Glomerular visceral epithelial cell (primary cell): ENCODE results near the gene PTBP3.
A peak's percentile ranks its signal among the peaks of the same experiment; 100 is the strongest.
"Not testable (repeated sequence)": the region's sequence is repeated elsewhere in the genome, so short reads cannot be mapped to it uniquely, and the experiment has no call there.

ENCODE experiments used
- DNase-seq: peaks from one replicate; pipeline ENCODE4 v3.0.0-alpha.2; 2016; ENCODE audit errors: extremely low spot score

The PTBP3 gene

DNA sequence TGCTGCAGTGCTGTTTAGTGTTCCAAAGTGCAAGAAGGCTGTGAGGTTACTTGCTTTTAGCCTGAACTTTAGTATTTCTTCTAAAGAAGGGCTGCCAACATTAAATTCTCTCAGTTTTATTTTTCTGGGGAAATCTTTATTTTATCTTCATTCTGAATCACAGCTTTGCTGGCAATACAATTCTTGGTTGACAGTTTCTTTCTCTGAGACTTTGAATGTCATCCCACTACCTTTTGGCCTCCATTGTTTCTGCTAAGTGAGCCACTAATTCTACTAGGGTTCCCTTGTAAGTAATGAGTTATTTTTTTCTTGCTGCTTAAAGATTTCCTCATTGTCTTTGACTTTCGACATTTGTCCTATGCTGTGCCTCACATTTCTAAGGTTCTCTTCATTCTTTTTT is 126.0 kb downstream of the PTBP3 start:
- no peak for DNase-seq

GRCh38 chr9:112203536-112203935 is 129.9 kb downstream of the PTBP3 start:
- DNase-seq: peak; percentile 60

GRCh38 chr9:112200711-112201110 is 132.7 kb downstream of the PTBP3 start:
- no peak for DNase-seq

- peak; percentile 46 for DNase-seq
Measured at GRCh38 chr9:112198646-112199045, 134.8 kb downstream of the PTBP3 start.

DNA sequence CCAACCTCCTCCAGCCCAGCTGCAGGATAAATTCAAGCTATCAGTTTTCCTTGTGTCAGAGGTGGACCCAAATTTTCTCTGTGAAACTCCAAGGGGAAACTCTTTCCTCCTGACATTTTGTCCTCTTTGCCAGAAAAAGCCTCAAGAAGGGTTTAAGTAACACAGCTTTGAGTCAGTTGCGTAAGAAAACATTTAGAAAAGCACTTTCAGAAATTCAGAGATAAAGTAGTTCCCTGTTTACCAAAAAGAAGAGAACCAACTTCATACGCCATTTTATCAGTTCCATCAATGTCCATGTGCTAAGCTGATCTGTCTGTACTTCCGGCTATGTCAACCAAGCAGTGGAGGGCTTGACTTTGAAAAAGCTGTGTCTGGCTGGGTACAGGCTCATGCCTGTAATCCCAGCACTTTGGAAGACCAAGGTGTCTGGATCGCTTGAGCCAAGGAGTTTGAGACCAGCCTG is 138.4 kb downstream of the PTBP3 start:
- DNase-seq: no peak

DNA sequence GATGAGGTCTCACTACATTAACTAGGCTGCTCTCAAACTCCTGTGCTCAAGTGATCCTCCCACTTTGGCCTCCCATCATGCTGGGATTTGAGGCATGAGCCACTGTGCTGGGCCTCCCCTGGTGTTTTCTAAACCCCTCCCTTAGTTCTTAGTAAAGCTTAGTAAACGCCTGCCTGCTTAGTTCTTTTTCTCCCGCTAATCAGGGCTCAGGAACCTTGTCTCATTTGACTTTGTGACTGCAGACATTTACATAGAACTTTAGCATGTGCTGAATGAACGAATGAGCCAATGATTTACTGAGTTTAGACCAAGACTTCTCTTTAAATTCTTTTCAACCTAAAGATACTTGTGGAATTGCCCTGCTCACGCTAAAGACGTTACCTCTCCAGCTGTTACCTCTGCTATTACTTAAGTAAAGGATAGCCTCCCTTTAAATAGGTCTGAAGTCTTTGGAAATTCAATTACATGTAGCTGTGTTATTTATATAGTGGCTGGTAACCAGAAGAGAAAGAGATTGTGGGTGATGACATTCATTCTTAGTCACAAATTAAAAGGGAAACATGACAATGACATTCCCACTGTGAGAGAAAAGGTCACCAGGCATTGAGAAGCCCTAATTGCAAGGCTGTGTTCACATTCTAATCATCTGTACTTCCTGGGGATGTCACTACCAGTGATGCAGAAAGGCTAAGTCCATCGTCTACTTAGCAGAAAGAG is 139.7 kb downstream of the PTBP3 start:
- DNase-seq: no peak

DNA sequence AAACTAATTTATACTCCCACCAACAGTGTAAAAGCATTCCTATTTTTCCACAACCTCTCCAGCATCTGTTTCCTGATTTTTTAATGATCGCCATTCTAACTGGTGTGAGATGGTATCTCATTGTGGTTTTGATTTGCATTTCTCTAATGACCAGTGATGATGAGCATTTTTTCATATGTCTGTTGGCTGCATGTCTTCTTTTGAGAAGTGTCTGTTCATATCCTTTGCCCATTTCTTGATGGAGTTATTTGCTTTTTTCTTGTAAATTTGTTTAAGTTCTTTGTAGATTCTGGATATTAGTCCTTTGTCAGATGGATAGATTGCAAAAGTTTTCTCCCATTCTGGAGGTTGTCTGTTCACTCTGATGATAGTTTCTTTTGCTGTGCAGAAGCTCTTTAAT is 143.1 kb downstream of the PTBP3 start:
- DNase-seq: not testable (repeated sequence)

DNA sequence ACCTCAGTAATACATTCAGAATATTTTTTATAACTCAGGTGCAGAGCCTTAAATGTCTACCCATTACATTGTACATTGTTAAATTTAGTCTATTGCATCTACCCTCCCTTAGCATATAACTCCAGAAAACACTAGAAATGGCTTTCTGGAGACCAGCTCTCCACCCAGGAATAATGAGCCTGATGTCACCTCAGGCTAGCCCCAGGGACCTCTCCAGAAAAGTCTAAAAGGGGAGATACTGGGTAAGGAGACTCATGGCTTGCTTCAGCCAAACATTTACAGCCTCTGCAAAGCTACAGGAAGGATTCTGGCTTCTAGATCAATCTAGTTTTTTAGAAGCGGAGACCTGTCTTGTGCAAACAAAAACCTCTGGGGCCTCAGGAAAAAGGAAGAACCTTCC is 144.5 kb downstream of the PTBP3 start:
- no peak for DNase-seq

GRCh38 chr9:112187404-112187803 is 146.0 kb downstream of the PTBP3 start:
- no peak for DNase-seq

- DNase-seq: no peak
Measured at GRCh38 chr9:112186695-112187094, 146.7 kb downstream of the PTBP3 start.

DNA sequence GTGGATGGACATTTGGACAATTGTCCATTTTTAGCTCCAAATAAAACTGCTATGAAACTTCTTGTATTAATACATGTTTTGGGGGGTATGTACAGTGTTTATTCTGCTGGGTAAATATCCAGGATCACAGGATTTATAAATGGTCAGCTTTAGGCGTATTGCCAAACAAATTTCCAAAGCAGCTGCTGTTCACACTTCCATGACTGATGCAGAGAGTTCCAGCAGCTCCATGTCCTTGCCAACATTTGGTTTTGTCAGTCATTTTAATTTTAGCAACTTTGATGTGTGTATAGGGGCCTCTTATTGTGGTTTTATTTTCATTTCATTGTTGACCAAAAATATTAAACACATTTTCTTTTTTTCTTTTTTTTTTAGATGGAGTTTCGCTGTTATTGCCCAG is 148.5 kb downstream of the PTBP3 start:
- no peak for DNase-seq

- no peak for DNase-seq
Measured at GRCh38 chr9:112184221-112184620, 149.2 kb downstream of the PTBP3 start.

GRCh38 chr9:112180387-112180881 is 153.0 kb downstream of the PTBP3 start:
- peak; percentile 34 for DNase-seq

- DNase-seq: no peak
Measured at GRCh38 chr9:112179816-112180215, 153.6 kb downstream of the PTBP3 start.

GRCh38 chr9:112176524-112176923 is 156.9 kb downstream of the PTBP3 start:
- DNase-seq: no peak

DNA sequence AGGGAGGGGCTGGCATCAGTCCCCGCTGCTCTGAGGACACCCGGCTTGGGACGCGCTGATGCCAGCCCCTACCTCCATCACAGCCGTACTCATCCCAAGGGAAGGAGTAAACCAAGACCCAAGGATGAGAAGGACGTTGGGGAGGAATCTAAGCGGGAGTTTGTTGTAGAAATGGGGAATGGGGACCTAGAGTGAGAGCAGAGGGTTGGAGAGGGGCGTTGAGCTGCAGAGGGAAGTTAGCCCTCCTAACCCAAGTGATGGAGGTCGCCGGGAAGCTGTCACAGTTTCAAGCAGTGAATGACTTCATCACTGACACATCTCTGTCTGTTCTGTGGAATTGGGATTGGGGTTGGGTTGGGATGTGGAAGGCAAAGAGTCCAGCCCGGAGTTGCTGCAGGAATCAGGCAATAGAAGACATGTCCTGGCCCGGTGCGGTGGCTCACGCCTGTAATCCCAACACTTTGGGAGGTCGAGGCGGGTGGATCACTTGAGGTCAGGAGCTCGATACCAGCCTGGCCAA is 157.6 kb downstream of the PTBP3 start:
- no peak for DNase-seq

DNA sequence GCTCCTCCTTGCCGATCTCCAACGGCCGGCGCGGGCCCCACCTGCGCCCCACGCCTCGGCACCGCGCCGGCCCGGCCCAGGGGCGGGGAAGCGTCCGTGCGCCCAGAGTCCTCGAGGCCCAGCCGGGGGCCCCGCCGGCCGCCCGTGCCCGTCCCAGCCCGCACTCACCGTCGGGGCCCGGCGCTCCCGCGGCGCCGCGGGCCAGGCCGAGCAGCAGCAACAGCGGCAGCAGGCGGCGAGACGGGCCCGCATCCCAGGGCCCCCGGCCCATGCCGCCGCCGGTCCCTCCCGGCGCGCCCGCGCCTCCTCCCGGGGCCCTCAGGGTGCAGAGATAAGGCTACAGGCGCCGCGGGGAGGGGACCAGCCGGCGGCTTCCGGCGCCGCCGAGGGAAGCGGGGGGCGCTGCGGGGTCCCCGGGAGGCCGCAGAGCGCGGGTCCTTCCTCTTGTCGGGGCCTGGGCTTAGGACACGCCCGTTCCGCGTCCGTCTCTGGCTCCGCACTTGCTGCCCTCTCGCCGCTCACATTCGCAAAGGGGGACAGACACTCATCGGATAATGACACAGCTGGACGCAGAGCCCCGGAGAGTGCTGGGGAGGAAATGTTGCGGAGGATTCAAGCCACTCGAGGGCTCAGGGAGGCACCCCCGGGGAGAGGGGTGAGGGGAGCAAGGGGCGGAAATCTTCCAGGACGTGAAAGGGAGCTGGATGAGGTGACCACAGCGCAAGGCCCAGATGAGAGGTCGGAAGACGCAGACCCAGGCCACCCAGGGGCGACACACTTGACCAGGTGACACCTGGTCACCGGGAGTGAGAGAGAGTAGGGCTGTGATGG is 158.2 kb downstream of the PTBP3 start, which contains the start of gene SUSD1:
SUSD1 (minus strand) TSS at position 333 of the 831 bp plus-strand sequence; CDS start at position 271, 62 bp downstream.
- DNase-seq: peak; percentile 28

GRCh38 chr9:112174222-112174964 is 159.0 kb downstream of the PTBP3 start:
- peak; percentile 74 for DNase-seq

GRCh38 chr9:112173489-112174221 is 159.8 kb downstream of the PTBP3 start:
- DNase-seq: no peak

GRCh38 chr9:112170968-112171367 is 162.5 kb downstream of the PTBP3 start:
- no peak for DNase-seq

DNA sequence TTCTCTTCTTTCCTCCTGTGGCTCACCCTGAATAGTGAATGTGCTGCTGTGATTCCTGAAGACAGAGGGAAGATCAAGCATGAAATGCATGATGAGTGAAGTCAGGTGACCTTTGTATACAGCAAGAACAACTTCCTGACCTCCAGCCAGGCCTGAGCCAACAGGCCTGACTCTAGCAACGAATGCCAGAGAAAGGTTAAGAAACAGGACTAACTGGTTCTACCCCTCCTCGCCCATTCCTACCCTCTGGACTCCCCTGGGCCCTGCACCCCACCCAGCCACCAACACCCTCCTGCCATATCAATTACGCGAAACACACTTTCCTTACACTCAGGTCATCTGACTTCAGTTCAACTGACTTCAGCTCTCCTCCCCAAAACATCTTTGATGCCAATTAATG is 163.2 kb downstream of the PTBP3 start:
- DNase-seq: no peak
